ENCODE measurements around the gene L3MBTL4.
"Not testable (repeated sequence)": the region's sequence is repeated elsewhere in the genome, so short reads cannot be mapped to it uniquely, and the experiment has no call there.

Gene L3MBTL4

GRCh38 chr18:6107794-6108193, 306.9 kb downstream of the L3MBTL4 start:
- no peak for DNase-seq (ENCODE audit: low read depth in 2 of 2)

- no peak for DNase-seq (ENCODE audit: low read depth in 2 of 2)
Observed at GRCh38 chr18:6106091-6106685, 308.5 kb downstream of the L3MBTL4 start.

- DNase-seq (ENCODE audit: low read depth in 2 of 2) = no peak
Observed at GRCh38 chr18:6103741-6104140, 311.0 kb downstream of the L3MBTL4 start.

- DNase-seq (ENCODE audit: low read depth in 2 of 2) = no peak
Observed at GRCh38 chr18:6096730-6097129, 318.0 kb downstream of the L3MBTL4 start.

GRCh38 chr18:6088432-6088831, 326.3 kb downstream of the L3MBTL4 start:
- DNase-seq (ENCODE audit: low read depth in 2 of 2) = no peak

GRCh38 chr18:6086731-6087130, 328.0 kb downstream of the L3MBTL4 start:
- no peak for DNase-seq (ENCODE audit: low read depth in 2 of 2)

GRCh38 chr18:6079406-6079805, 335.3 kb downstream of the L3MBTL4 start:
- no peak for DNase-seq (ENCODE audit: low read depth in 2 of 2)

GRCh38 chr18:6078877-6079276, 335.8 kb downstream of the L3MBTL4 start:
- no peak for DNase-seq (ENCODE audit: low read depth in 2 of 2)

GRCh38 chr18:6072423-6072822, 342.3 kb downstream of the L3MBTL4 start:
- not testable (repeated sequence) for DNase-seq (ENCODE audit: low read depth in 2 of 2)

- no peak for DNase-seq (ENCODE audit: low read depth in 2 of 2)
Observed at GRCh38 chr18:6069539-6069938, 345.2 kb downstream of the L3MBTL4 start.

GRCh38 chr18:6069103-6069502, 345.6 kb downstream of the L3MBTL4 start:
- DNase-seq (ENCODE audit: low read depth in 2 of 2) = no peak

- no peak for DNase-seq (ENCODE audit: low read depth in 2 of 2)
Observed at GRCh38 chr18:6060149-6060548, 354.6 kb downstream of the L3MBTL4 start.

- DNase-seq (ENCODE audit: low read depth in 2 of 2) = no peak
Observed at GRCh38 chr18:6059551-6059950, 355.2 kb downstream of the L3MBTL4 start.

GRCh38 chr18:6058941-6059340, 355.8 kb downstream of the L3MBTL4 start:
- DNase-seq (ENCODE audit: low read depth in 2 of 2) = no peak

GRCh38 chr18:6057604-6058003, 357.1 kb downstream of the L3MBTL4 start:
- DNase-seq (ENCODE audit: low read depth in 2 of 2) = no peak

GRCh38 chr18:6056171-6056910, 358.4 kb downstream of the L3MBTL4 start:
- DNase-seq (ENCODE audit: low read depth in 2 of 2) = no peak

- DNase-seq (ENCODE audit: low read depth in 2 of 2) = no peak
Observed at GRCh38 chr18:6055711-6056110, 359.0 kb downstream of the L3MBTL4 start.

GRCh38 chr18:6054256-6054842, 360.4 kb downstream of the L3MBTL4 start:
- no peak for DNase-seq (ENCODE audit: low read depth in 2 of 2)

- no peak for DNase-seq (ENCODE audit: low read depth in 2 of 2)
Observed at GRCh38 chr18:6052449-6052913, 362.2 kb downstream of the L3MBTL4 start.

- DNase-seq (ENCODE audit: low read depth in 2 of 2) = not testable (repeated sequence)
Observed at GRCh38 chr18:6047596-6047995, 367.1 kb downstream of the L3MBTL4 start.

GRCh38 chr18:6044773-6045172, 369.9 kb downstream of the L3MBTL4 start:
- DNase-seq (ENCODE audit: low read depth in 2 of 2) = no peak

- no peak for DNase-seq (ENCODE audit: low read depth in 2 of 2)
Observed at GRCh38 chr18:6044319-6044718, 370.4 kb downstream of the L3MBTL4 start.

- DNase-seq (ENCODE audit: low read depth in 2 of 2) = no peak
Observed at GRCh38 chr18:6039055-6039454, 375.7 kb downstream of the L3MBTL4 start.

Data from stimulated activated CD8-positive, alpha-beta memory T cell treated with anti-CD3 and anti-CD28 coated beads, Interleukin-2, amount 100 ng/mL, for 48 hours (primary cell).